Naive thymus-derived CD8-positive, alpha-beta T cell (primary cell): ENCODE measurements around the gene SBNO2. TPM values are rescaled to one million over a fixed set of nuclear protein-coding genes. Genes with fewer than 3 reads are reported as not detected.
"Not testable (repeated sequence)": the region's sequence is repeated elsewhere in the genome, so short reads cannot be mapped to it uniquely, and the experiment has no call there.

Source experiments
- ATAC-seq, 2 donors: fragments of 150-1000 bp; cut with Tn5 transposase in 1 of 2; sonication (Bioruptor Pico), chemical (Tn5 transposase) in 1 of 2; 1 replicate in 1 of 2; 2 replicates in 1 of 2; pipeline ENCODE4 v1.10.0; 2021; ENCODE audit warnings: mild to moderate bottlenecking in 2 of 2, moderate library complexity in 2 of 2
- POLR2A ChIA-PET: fragments of 350-600 bp; sonication (Branson Sonifier 250); formaldehyde crosslinking; loops from one replicate; lab custom pipeline; 2021; ENCODE audit warnings: antibody characterized with exemption; lab: Charles Lee
- DNase-seq, 10 donors: peaks; one replicate each; pipeline versions ENCODE4 v3.0.0 to v3.0.0-alpha.2; 2020 to 2022
- H3K27ac Mint-ChIP-seq, 10 donors: one replicate each; pipeline ENCODE4 v1.8.0; 2020 to 2022; ENCODE audit warnings: mild to moderate bottlenecking in 10 of 10, mixed read lengths in 10 of 10, moderate library complexity in 4 of 10, inconsistent platforms in 1 of 10
- H3K27me3 Mint-ChIP-seq, 5 donors: one replicate each; pipeline ENCODE4 v1.8.0; 2021 to 2022; ENCODE audit warnings: mixed read lengths in 5 of 5
- H3K36me3 Mint-ChIP-seq, 3 donors: one replicate each; pipeline ENCODE4 v1.8.0; 2020 to 2022; ENCODE audit warnings: mixed read lengths in 3 of 3, mild to moderate bottlenecking in 2 of 3, inconsistent platforms in 1 of 3
- H3K4me1 Mint-ChIP-seq, 4 donors: one replicate each; pipeline ENCODE4 v1.8.0; 2021 to 2022; ENCODE audit warnings: mixed read lengths in 4 of 4
- H3K4me3 Mint-ChIP-seq, 10 donors: one replicate each; pipeline ENCODE4 v1.8.0; 2020 to 2022; ENCODE audit warnings: mild to moderate bottlenecking in 10 of 10, mixed read lengths in 10 of 10, moderate library complexity in 6 of 10, inconsistent platforms in 1 of 10
- H3K9me3 Mint-ChIP-seq, 9 donors: one replicate each; pipeline ENCODE4 v1.8.0; 2020 to 2022; ENCODE audit warnings: mixed read lengths in 9 of 9, mild to moderate bottlenecking in 3 of 9, inconsistent platforms in 1 of 9, moderate library complexity in 1 of 9
- polyA plus RNA-seq, 3 donors: library from polyadenylated mRNA; unstranded; fragments of 300-500 nt; fragmentation: Illumina TruSeq; gene quantifications; one replicate each; pipeline ENCODE4 v1.2.3, GENCODE V29; 2021
- total RNA-seq, 8 experiments: library from RNA in 2 of 8; stranded (reverse) in 2 of 8; gene quantifications; one replicate each; pipeline ENCODE4 v1.2.3 and lab custom pipeline; 2021 to 2026

SBNO2 gene
- total and polyA plus RNA-seq, 5 experiments from 2014 or later, result 0.68 to 82.4 (median 2.3) TPM

DNA sequence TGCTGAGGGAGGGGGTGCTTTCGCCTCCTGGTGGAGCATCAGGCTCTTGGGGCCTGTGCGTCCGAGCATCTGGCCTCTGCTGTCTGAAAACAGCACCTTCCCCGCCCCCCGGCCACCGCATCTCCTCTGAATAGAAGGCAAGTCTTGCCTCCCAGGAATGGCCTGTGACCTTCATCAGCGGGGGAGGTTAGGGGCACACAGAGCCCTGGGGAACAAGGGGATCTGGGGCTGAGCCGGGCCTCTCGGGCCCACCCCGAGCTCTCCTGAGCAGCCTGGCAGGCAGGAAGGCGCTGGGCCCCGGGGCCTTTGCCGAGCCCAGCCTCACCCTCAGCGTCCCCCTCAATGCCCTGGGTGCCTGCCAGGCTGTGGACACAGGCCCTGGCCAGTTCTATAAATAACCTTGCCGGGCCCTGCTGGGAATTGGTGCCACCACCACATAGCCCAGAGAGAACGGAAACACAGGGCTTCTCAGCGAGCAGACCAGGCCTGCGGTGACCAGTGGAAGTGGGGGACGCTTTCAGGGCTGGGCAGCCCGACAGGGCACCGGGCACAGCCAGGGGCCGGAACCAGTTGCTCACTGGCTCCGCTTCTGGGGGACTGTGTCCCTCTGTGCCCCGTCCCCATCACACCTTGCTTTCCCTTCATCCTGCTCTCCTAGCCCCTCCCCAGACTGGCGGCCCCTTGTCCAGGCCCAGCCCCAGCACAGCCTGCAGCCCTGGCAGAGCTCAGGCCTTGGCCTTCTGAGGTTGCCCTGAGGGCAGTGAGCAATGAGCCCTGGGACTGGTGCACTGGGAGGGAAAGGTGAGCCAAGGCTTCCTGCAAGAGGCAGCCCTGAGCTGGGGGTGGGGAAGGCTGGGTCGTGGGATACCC lies 41.0 kb upstream of the SBNO2 start:
- H3K27me3 Mint-ChIP-seq, result no peaks in the 10 kb centered on the region
- H3K4me3 Mint-ChIP-seq, result peak overlapping the region in 1 of 10 donors; percentile 38
- peaks cover 14 to 37% (median 24%) of the 10 kb centered on the region in 4 donors for H3K4me1 Mint-ChIP-seq
- no peaks in the 10 kb centered on the region for H3K9me3 Mint-ChIP-seq
- peak overlapping the region in 3 of 10 donors; percentile 61 to 78 (median 70) for H3K27ac Mint-ChIP-seq
- DNase-seq (no peak), ATAC-seq (no peak)
- H3K36me3 Mint-ChIP-seq, result peaks cover 0 to 20% (median 0%) of the 10 kb centered on the region in 3 donors
- POLR2A ChIA-PET, result interaction anchor here (1.5 kb wide), 1 partner anchor 12 kb away, joined by 7 read pairs; no protein-coding TSS in a partner anchor

DNA sequence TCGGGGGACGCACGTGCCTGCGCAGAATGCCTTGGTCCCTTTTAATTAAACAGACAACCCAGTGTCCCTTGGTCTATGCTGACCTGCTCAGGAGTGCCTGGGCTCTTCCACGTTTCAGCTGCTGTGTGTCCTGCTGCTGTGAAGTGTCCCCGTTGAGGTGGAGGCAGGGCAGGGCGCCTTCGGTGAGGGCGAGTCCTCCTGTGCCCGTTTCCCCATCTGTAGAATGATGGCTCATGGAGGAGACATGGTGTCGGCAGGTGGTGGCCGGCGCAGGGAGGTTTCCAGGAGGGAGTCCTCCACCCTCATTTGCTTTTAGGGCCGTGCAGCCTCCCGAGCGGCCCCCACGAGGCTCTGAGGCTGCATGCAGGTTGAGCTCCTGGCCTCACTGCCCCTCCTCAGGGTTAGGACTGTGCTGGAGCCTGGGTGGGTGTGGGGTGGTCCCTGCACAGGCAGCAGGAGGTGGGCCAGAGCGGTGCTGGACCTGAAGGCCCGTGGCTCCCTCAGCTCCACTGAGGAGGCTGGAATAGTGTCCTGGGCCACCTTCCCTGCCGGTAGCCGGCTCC lies 40.3 kb upstream of the SBNO2 start:
- POLR2A ChIA-PET, result interaction anchor here (0.6 to 1.1 kb wide), 3 partner anchors 22 to 217 kb away, joined by 3 to 4 read pairs (median 3); partner anchors contain the start of gene ARHGAP45
- H3K27me3 Mint-ChIP-seq, result no peaks in the 10 kb centered on the region
- peaks cover 16 to 43% (median 29%) of the 10 kb centered on the region in 4 donors for H3K4me1 Mint-ChIP-seq
- peaks cover 0 to 23% (median 0%) of the 10 kb centered on the region in 3 donors for H3K36me3 Mint-ChIP-seq
- H3K4me3 Mint-ChIP-seq, result peak overlapping the region in 8 of 10 donors; percentile 47 to 89 (median 74)
- peak overlapping the region; percentile 85 to 95 (median 90) for H3K27ac Mint-ChIP-seq
- DNase-seq (no peak), ATAC-seq (no peak)
- H3K9me3 Mint-ChIP-seq, result no peaks in the 10 kb centered on the region

DNA sequence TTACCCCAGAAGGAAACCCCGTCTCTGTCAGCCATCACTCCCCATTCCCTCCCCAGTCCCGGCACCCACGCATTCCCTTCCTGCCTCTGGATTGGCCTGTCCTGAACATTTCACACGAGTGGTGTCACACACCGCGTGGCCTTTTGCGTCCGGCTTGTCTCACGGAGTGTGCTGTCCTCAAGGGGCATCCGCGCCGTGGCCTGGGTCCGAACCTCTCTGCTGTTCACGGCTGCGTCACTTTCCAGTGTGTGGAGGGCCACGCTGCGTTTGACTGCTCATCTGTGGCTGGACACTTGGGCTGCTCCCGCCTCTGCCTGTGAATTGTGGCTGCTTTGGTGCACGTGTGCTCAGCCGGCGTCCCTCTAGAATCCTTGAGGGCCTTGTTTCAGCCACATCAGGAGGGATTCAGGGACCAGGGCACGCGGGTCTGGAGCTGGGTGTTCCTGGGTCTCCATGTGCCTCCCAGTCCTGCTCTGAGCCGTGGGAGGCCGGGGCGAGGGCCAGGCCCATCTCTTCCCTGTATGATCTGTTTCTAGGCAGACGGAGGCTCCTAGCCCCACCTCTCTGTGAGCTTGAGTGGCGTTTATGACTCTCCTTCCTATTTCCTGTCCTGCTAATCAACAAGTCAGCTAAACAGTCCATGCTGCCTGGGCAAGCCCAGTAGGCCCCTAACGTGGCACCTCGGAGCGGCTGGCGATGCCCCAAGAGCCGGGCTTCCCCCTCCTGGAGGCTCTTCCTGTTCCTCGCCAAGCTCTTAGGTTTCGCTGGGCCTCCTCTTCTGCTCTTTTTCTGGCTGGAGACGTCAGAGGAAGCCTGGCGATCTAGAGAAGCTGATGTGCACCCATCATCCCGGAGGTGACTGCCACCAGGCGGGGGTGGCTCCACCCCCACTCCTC lies 39.6 kb upstream of the SBNO2 start:
- Mint-ChIP-seq H3K4me3 (peak overlapping the region; percentile 40 to 89 (median 74)), H3K27me3 (no peaks in the 10 kb centered on the region), H3K4me1 (peaks cover 16 to 47% (median 31%) of the 10 kb centered on the region in 4 donors), H3K27ac (peak overlapping the region; percentile 85 to 95 (median 90)), H3K36me3 (peaks cover 0 to 23% (median 0%) of the 10 kb centered on the region in 3 donors), H3K9me3 (no peaks in the 10 kb centered on the region)
- ATAC-seq, result peak; percentile 77 to 96
- POLR2A ChIA-PET, result interaction anchor here (0.6 to 1.1 kb wide), 6 partner anchors 21 to 216 kb away, joined by 3 to 4 read pairs (median 3); partner anchors contain the start of genes ARHGAP45 and ATP5F1D
- peak in 6 of 10 donors; percentile 41 to 61 (median 52) for DNase-seq

DNA sequence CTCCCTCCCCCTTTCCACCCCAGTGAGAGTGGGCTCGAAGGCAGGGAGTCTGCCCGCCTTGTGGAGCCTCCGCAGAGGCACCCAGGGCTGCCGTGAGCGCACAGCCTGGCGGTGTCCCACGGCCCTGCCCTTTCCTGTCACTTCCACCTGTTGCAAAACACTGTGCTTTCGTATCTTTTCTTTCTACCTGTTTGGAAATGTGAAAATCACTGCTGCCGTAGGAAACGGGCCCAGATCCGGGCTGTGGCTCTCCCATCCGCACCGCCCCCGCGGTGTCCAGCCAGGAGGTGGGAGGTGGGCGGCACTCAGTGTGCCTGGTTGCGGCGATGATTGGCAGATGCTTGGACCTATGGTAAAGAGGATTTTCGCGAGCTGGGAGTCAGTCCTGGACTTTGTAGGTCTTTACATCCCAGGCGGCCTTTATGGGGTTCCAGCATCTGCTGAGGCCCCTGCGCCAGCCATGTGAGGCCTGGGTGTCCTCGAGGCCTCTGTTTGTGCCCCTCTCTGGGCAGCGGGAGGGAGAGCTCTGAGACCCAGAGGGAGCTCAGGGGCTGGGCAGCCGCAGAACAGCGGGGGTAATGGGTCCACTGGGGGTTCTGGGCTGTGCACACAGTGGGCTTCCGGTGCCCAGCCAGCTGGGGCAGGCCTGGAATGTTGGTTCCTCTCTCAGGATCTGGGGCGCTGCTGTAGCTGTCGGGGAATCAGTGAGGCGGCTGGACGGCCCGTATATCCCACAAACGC lies 37.6 kb upstream of the SBNO2 start:
- Mint-ChIP-seq H3K27ac (peak overlapping the region in 4 of 10 donors; percentile 8 to 82 (median 38)), H3K4me3 (peak overlapping the region in 4 of 10 donors; percentile 7 to 60 (median 35)), H3K27me3 (no peaks in the 10 kb centered on the region), H3K4me1 (peaks cover 23 to 54% (median 47%) of the 10 kb centered on the region in 4 donors), H3K9me3 (no peaks in the 10 kb centered on the region), H3K36me3 (peaks cover 0 to 18% (median 1%) of the 10 kb centered on the region in 3 donors)
- no peak for ATAC-seq
- POLR2A ChIA-PET, result interaction anchor here (0.6 to 1.5 kb wide), 3 partner anchors 47 to 156 kb away, joined by 3 to 6 read pairs (median 3); no protein-coding TSS in a partner anchor
- no peak for DNase-seq

DNA sequence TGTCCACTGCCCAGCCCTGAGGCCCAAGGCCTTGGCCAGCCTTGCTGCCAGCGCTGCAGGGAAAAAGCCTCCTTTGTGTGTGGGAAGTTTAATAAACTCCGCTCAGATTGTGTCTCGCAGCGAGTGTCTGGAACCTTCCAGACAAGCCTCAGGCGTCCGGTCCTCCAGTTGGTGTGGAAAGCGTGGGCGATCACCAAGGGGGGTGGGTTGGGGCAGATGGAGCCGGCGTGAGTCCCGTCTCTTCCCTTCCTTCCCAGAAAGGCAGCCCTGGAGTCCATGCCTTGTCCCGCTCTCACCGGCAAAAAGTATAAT lies 36.1 kb upstream of the SBNO2 start:
- H3K4me3 Mint-ChIP-seq, result peak overlapping the region in 4 of 10 donors; percentile 36 to 48 (median 44)
- peaks cover 0 to 16% (median 1%) of the 10 kb centered on the region in 3 donors for H3K36me3 Mint-ChIP-seq
- H3K9me3 Mint-ChIP-seq, result no peaks in the 10 kb centered on the region
- POLR2A ChIA-PET, result interaction anchor here (0.7 to 1.2 kb wide), 4 partner anchors 16 to 198 kb away, joined by 3 to 4 read pairs (median 4); no protein-coding TSS in a partner anchor
- peak overlapping the region in 5 of 10 donors; percentile 11 to 76 (median 14) for H3K27ac Mint-ChIP-seq
- no peaks in the 10 kb centered on the region for H3K27me3 Mint-ChIP-seq
- ATAC-seq, result no peak
- H3K4me1 Mint-ChIP-seq, result peaks cover 24 to 52% (median 46%) of the 10 kb centered on the region in 4 donors
- no peak for DNase-seq

DNA sequence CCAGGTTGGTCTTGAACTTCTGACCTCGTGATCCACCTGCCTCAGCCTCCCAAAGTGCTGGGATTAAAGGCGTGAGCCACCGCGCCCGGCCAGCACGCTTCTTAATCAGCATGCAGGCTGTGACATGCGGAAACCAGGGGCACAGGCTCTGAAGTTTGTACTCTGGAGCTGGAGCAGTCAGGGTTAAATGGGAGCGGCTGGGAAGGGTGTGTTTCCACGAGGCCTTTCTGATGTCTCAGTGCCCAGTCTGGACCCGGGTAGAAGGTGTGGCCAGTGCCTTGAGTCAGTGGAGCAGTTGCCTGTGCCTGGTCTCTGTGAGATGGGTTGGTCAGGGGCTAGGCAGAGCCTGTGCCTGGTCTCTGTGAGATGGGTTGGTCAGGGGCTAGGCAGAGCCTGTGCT lies 34.8 kb upstream of the SBNO2 start:
- H3K27me3 Mint-ChIP-seq, H3K9me3 Mint-ChIP-seq, ATAC-seq, DNase-seq: not testable (repeated sequence)
- POLR2A ChIA-PET, result interaction anchor here (1.2 kb wide), 1 partner anchor 141 kb away, joined by 3 read pairs; no protein-coding TSS in a partner anchor
- Mint-ChIP-seq H3K4me3 (peak overlapping the region in 7 of 10 donors; percentile 22 to 96 (median 51)), H3K4me1 (peaks cover 21 to 53% (median 45%) of the 10 kb centered on the region in 4 donors), H3K27ac (peak overlapping the region in 2 of 10 donors; percentile 15 to 18), H3K36me3 (peaks cover 0 to 14% (median 1%) of the 10 kb centered on the region in 3 donors)

DNA sequence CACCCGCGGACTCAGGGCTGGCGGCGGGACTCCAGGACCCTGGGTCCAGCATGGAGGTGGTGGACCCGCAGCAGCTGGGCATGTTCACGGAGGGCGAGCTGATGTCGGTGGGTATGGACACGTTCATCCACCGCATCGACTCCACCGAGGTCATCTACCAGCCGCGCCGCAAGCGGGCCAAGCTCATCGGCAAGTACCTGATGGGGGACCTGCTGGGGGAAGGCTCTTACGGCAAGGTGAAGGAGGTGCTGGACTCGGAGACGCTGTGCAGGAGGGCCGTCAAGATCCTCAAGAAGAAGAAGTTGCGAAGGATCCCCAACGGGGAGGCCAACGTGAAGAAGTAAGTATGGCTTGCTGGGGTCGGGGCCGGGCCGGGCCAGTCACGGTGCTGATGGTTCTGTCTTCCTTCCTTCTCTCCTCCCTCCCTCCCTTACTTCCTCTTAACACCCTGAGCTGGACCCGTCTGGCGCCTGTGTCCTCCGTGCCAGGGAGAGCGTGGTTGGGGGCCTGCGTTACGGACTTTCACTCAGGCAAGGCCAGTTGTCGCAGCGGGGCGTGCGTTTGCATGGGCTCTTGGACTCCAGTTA lies 32.9 kb upstream of the SBNO2 start:
- Mint-ChIP-seq H3K27ac (peak overlapping the region; percentile 82 to 96 (median 92)), H3K9me3 (no peaks in the 10 kb centered on the region), H3K36me3 (peaks cover 0 to 6% (median 1%) of the 10 kb centered on the region in 3 donors), H3K27me3 (no peaks in the 10 kb centered on the region), H3K4me3 (peak overlapping the region; percentile 91 to 98 (median 94)), H3K4me1 (peaks cover 22 to 55% (median 47%) of the 10 kb centered on the region in 4 donors)
- POLR2A ChIA-PET, result interaction anchor here (0.5 to 1.3 kb wide), 7 partner anchors 12 to 287 kb away, joined by 3 to 5 read pairs (median 4); no protein-coding TSS in a partner anchor
- DNase-seq, result peak in 3 of 10 donors; percentile 33 to 38 (median 35)
- ATAC-seq, result no peak

DNA sequence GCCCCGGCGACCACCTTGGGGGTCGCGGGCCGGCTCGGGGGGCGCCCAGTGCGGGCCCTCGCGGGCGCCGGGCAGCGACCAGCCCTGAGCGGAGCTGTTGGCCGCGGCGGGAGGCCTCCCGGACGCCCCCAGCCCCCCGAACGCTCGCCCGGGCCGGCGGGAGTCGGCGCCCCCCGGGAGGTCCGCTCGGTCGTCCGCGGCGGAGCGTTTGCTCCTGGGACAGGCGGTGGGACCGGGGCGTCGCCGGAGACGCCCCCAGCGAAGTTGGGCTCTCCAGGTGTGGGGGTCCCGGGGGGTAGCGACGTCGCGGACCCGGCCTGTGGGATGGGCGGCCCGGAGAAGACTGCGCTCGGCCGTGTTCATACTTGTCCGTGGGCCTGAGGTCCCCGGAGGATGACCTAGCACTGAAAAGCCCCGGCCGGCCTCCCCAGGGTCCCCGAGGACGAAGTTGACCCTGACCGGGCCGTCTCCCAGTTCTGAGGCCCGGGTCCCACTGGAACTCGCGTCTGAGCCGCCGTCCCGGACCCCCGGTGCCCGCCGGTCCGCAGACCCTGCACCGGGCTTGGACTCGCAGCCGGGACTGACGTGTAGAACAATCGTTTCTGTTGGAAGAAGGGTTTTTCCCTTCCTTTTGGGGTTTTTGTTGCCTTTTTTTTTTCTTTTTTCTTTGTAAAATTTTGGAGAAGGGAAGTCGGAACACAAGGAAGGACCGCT lies 32.2 kb upstream of the SBNO2 start:
- H3K27ac Mint-ChIP-seq, result peak overlapping the region; percentile 82 to 96 (median 92)
- POLR2A ChIA-PET, result interaction anchor here (0.5 to 1.3 kb wide), 7 partner anchors 11 to 286 kb away, joined by 3 to 5 read pairs (median 4); no protein-coding TSS in a partner anchor
- no peaks in the 10 kb centered on the region for H3K9me3 Mint-ChIP-seq
- ATAC-seq, result no peak
- DNase-seq, result no peak
- no peaks in the 10 kb centered on the region for H3K27me3 Mint-ChIP-seq
- peaks cover 0 to 3% (median 1%) of the 10 kb centered on the region in 3 donors for H3K36me3 Mint-ChIP-seq
- H3K4me1 Mint-ChIP-seq, result peaks cover 19 to 51% (median 42%) of the 10 kb centered on the region in 4 donors
- H3K4me3 Mint-ChIP-seq, result peak overlapping the region; percentile 91 to 98 (median 94)

DNA sequence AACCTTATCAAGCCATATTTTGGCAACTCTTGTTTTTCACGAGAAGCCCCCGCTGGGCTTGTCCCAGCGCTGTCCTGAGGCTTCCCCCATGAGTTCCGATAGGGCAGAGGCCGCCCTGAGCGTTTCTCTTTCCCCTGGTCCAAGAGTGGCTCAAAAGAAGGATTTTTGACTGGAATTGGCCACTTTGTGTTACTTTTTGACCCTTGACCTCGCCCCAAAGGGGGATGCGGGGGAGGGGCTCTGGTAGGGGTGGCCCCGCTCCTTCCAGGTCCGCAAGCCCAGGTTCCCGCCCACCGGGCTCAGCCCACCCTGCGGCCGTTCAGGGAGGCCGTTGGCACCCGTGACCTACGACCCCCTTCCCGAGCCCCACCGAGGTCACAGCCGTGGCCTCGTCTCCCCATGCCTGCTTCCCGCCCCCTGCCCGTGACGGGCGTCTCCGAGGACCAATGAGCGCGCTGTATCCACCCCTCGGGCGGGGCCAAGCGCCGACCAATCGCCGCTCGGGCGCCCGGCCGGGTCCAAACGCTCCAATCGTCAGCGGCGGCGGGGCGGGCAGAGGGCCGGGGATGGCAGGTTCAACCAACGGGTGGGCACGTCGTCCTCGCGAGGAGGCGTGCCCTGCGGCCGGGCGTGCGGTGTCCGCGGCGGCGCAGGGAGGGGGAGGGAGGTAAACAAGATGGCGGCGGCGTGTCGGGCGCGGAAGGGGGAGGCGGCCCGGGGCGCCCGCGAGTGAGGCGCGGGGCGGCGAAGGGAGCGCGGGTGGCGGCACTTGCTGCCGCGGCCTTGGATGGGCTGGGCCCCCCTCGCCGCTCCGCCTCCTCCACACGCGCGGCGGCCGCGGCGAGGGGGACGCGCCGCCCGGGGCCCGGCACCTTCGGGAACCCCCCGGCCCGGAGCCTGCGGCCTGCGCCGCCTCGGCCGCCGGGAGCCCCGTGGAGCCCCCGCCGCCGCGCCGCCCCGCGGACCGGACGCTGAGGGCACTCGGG lies 31.3 kb upstream of the SBNO2 start, which contains the start of gene STK11:
STK11 (plus strand) TSS at position 665 of the 986 bp plus-strand sequence. CDS start 1,136 bp downstream, outside the sequence.
- Mint-ChIP-seq H3K36me3 (peaks cover 0 to 3% (median 1%) of the 10 kb centered on the region in 3 donors), H3K9me3 (no peaks in the 10 kb centered on the region), H3K4me1 (peaks cover 19 to 47% (median 40%) of the 10 kb centered on the region in 4 donors), H3K4me3 (peak within 1 kb of the TSS; percentile 91 to 98 (median 94)), H3K27me3 (no peaks in the 10 kb centered on the region), H3K27ac (peak within 1 kb of the TSS in 9 of 10 donors; percentile 84 to 96 (median 93))
- POLR2A ChIA-PET, result interaction anchor here (0.6 to 2.2 kb wide), 4 partner anchors 64 to 115 kb away, joined by 3 to 10 read pairs (median 3); partner anchors contain the start of gene CIRBP
- peak; percentile 91 to 95 for ATAC-seq
- DNase-seq, result peak; percentile 98 to 100 (median 99)
